WTC11 (cell line): ENCODE data around the gene DIAPH1. TPM values are rescaled to one million over a fixed set of nuclear protein-coding genes. Genes with fewer than 3 reads are reported as not detected.

Source experiments
- ATAC-seq: fragments of 200-7000 bp; cut with Tn5 transposase; 2 replicates; pipeline ENCODE4 v1.10.0; 2021; ENCODE audit warnings: mild to moderate bottlenecking, moderate library complexity
- CTCF ChIA-PET: fragments of 300-600 bp; sonication (Branson Sonifier 250); formaldehyde crosslinking; loops from one replicate; lab custom pipeline; 2021; ENCODE audit warnings: antibody characterized with exemption; lab: Charles Lee
- POLR2A ChIA-PET: fragments of 350-600 bp; sonication (Branson Sonifier 250); formaldehyde crosslinking; loops from one replicate; lab custom pipeline; 2021; ENCODE audit warnings: antibody characterized with exemption; lab: Charles Lee
- DNase-seq: peaks from one replicate; pipeline ENCODE4 v3.0.0; 2021; ENCODE audit warnings: low spot score
- H3K27ac Mint-ChIP-seq: 2 replicates; pipeline ENCODE4 v1.8.0; 2021; ENCODE audit warnings: mixed read lengths
- H3K27me3 Mint-ChIP-seq: 2 replicates; pipeline ENCODE4 v1.8.0; 2021; ENCODE audit warnings: low read depth, mild to moderate bottlenecking, moderate library complexity, mixed read lengths
- H3K36me3 Mint-ChIP-seq: 2 replicates; pipeline ENCODE4 v1.8.0; 2021; ENCODE audit warnings: mixed read lengths
- H3K4me1 Mint-ChIP-seq: 2 replicates; pipeline ENCODE4 v1.8.0; 2022; ENCODE audit warnings: mixed read lengths
- H3K4me3 Mint-ChIP-seq: 2 replicates; pipeline ENCODE4 v1.8.0; 2021; ENCODE audit warnings: mild to moderate bottlenecking, moderate library complexity, mixed read lengths
- H3K9me3 Mint-ChIP-seq: 2 replicates; pipeline ENCODE4 v1.8.0; 2021; ENCODE audit warnings: mixed read lengths
- ATF1 ChIP-seq: sonication (generic); formaldehyde crosslinking; IDR thresholded peaks from 2 replicates; pipeline ENCODE4 v1.8.1; 2023; ENCODE audit warnings: mild to moderate bottlenecking, moderate library complexity, missing genetic modification reagents
- ATF3 ChIP-seq: sonication (generic); formaldehyde crosslinking; conservative IDR thresholded peaks from 2 replicates; pipeline ENCODE4 v1.8.1; 2022; ENCODE audit warnings: mild to moderate bottlenecking, missing genetic modification reagents
- CBFB ChIP-seq: sonication (generic); formaldehyde crosslinking; IDR thresholded peaks from 2 replicates; pipeline ENCODE4 v1.8.1; 2022; ENCODE audit warnings: mild to moderate bottlenecking, low read depth, missing genetic modification reagents
- ELF4 ChIP-seq: sonication (generic); formaldehyde crosslinking; IDR thresholded peaks from 2 replicates; pipeline ENCODE4 v1.8.1; 2022; ENCODE audit warnings: low read depth, mild to moderate bottlenecking, moderate library complexity, missing genetic modification reagents
- FOXJ3 ChIP-seq: sonication (generic); formaldehyde crosslinking; IDR thresholded peaks from 2 replicates; pipeline ENCODE4 v1.9.0; 2021; ENCODE audit warnings: missing genetic modification reagents, mild to moderate bottlenecking, borderline replicate concordance
- FOXP1 ChIP-seq: sonication (generic); formaldehyde crosslinking; IDR thresholded peaks from 2 replicates; pipeline ENCODE4 v1.8.0; 2022; ENCODE audit warnings: missing genetic modification reagents, mild to moderate bottlenecking, moderate library complexity, borderline replicate concordance
- IRF2 ChIP-seq: sonication (generic); formaldehyde crosslinking; IDR thresholded peaks from 2 replicates; pipeline ENCODE4 v1.8.0; 2022; ENCODE audit warnings: low read depth, missing genetic modification reagents, borderline replicate concordance
- JUN ChIP-seq: sonication (generic); formaldehyde crosslinking; IDR thresholded peaks from 2 replicates; pipeline ENCODE4 v1.8.0; 2023; ENCODE audit warnings: mild to moderate bottlenecking, missing genetic modification reagents
- MXD4 ChIP-seq: fragments of 250-450 bp; sonication (Bioruptor Pico); IDR thresholded peaks from 2 replicates; pipeline ENCODE4 v1.8.0; 2021; ENCODE audit warnings: mild to moderate bottlenecking, moderate library complexity, borderline replicate concordance
- MYBL2 ChIP-seq: sonication (generic); formaldehyde crosslinking; IDR thresholded peaks from 2 replicates; pipeline ENCODE4 v1.8.1; 2023; ENCODE audit warnings: mild to moderate bottlenecking, moderate library complexity, missing genetic modification reagents
- NFATC4 ChIP-seq: fragments of 250-450 bp; sonication (Bioruptor Pico); IDR thresholded peaks from 2 replicates; pipeline ENCODE4 v1.9.0; 2021; ENCODE audit warnings: mild to moderate bottlenecking
- NR3C1 ChIP-seq: sonication (generic); formaldehyde crosslinking; conservative IDR thresholded peaks from 2 replicates; pipeline ENCODE4 v1.8.1; 2023; ENCODE audit warnings: low read depth, mild to moderate bottlenecking, missing genetic modification reagents
- SMAD3 ChIP-seq: sonication (generic); formaldehyde crosslinking; IDR thresholded peaks from 2 replicates; pipeline ENCODE4 v1.8.0; 2022; ENCODE audit warnings: missing genetic modification reagents, mild to moderate bottlenecking, borderline replicate concordance
- SOX15 ChIP-seq: fragments of 250-450 bp; sonication (Bioruptor Pico); IDR thresholded peaks from 2 replicates; pipeline ENCODE4 v1.9.0; 2021; ENCODE audit warnings: mild to moderate bottlenecking
- TCF7 ChIP-seq: sonication (generic); formaldehyde crosslinking; IDR thresholded peaks from 2 replicates; pipeline ENCODE4 v1.8.0; 2022; ENCODE audit warnings: mild to moderate bottlenecking, low read depth, missing genetic modification reagents, moderate library complexity
- TEAD4 ChIP-seq: sonication (generic); formaldehyde crosslinking; IDR thresholded peaks from 2 replicates; pipeline ENCODE4 v1.8.0; 2022; ENCODE audit warnings: mild to moderate bottlenecking, missing genetic modification reagents
- TP53 ChIP-seq: sonication (generic); formaldehyde crosslinking; IDR thresholded peaks from 2 replicates; pipeline ENCODE4 v1.8.1; 2023; ENCODE audit warnings: mild to moderate bottlenecking, missing genetic modification reagents
- ZBTB21 ChIP-seq: sonication (generic); formaldehyde crosslinking; IDR thresholded peaks from 2 replicates; pipeline ENCODE4 v1.8.1; 2023; ENCODE audit warnings: mild to moderate bottlenecking, missing genetic modification reagents, borderline replicate concordance
- ZNF121 ChIP-seq: sonication (generic); formaldehyde crosslinking; IDR thresholded peaks from 2 replicates; pipeline ENCODE4 v1.8.0; 2023; ENCODE audit warnings: missing genetic modification reagents
- ZNF219 ChIP-seq: sonication (generic); formaldehyde crosslinking; IDR thresholded peaks from 2 replicates; pipeline ENCODE4 v1.8.0; 2023; ENCODE audit warnings: missing genetic modification reagents, mild to moderate bottlenecking, borderline replicate concordance
- ZNF232 ChIP-seq: sonication (generic); formaldehyde crosslinking; IDR thresholded peaks from 2 replicates; pipeline ENCODE4 v1.8.0; 2022; ENCODE audit warnings: mild to moderate bottlenecking, missing genetic modification reagents
- ZNF423 ChIP-seq: fragments of 250-450 bp; sonication (Bioruptor Pico); IDR thresholded peaks from 2 replicates; pipeline ENCODE4 v2.1.2; 2022; ENCODE audit warnings: mild to moderate bottlenecking, moderate library complexity
- ZNF532 ChIP-seq: fragments of 250-450 bp; sonication (Bioruptor Pico); IDR thresholded peaks from 2 replicates; pipeline ENCODE4 v1.9.0; 2021; ENCODE audit warnings: mild to moderate bottlenecking, borderline replicate concordance
- total RNA-seq: library from RNA; stranded (reverse); gene quantifications from 3 replicates; pipeline ENCODE4 v1.2.3, GENCODE V29; 2021
- TF ChIP-seq, protein P1 (sequence below): sonication (generic); formaldehyde crosslinking; IDR thresholded peaks from 2 replicates; pipeline ENCODE4 v1.8.1; 2022; ENCODE audit warnings: low read depth, mild to moderate bottlenecking, moderate library complexity, missing genetic modification reagents, borderline replicate concordance
- TF ChIP-seq, protein P2 (sequence below): sonication (generic); formaldehyde crosslinking; IDR thresholded peaks from 2 replicates; pipeline ENCODE4 v1.8.0; 2022; ENCODE audit warnings: missing genetic modification reagents

Gene DIAPH1
- total RNA-seq, 1 experiment from 2014 or later, result 109 TPM

- no peak for TF ChIP-seq ZNF232 (CRISPR knock-in tag)
- no peak for TF ChIP-seq ELF4 (CRISPR knock-in tag)
- TF ChIP-seq SMAD3 (CRISPR knock-in tag), result no peak
- TF ChIP-seq ZNF423 (CRISPR knock-in tag), result no peak
- TF ChIP-seq MXD4, result no peak
- no peak for TF ChIP-seq CBFB (CRISPR knock-in tag)
These were observed 100.2 kb downstream of the DIAPH1 start (continued) for GRCh38 chr5:141518618-141519015.

DNA sequence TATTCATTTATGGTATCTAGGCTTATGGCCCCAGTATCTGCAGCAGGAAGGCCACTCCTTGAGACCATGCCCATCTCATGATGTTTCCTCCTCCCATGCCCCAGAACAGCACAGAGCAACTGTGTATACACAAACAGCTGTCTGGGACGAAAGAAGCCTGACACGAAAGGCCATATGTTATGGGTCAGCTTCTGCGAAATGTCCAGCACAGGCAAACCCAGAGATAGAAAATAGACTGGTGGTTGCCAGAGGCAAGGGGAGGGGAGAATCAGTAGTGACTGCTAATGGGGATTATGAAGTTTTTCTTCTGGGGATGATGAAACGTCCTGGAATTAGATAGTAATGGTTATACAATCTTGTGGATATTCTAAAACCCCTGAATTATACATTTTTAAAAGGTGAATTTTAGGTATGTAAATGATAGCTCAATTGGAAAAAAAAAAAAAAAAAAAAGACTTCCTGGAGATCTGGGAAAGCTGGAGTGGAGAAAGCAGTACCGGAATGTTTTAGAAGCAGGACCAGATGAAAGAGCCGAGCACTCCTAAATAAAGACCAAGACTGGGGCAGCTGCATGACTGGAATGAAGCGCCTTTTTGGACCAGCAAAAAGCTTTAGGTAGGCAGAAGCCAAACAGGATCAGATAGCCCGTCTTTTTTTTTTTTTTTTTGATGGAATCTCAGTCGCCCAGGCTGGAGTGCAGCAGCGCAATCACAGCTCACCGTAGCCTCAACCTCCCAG lies 100.8 kb downstream of the DIAPH1 start:
- TF ChIP-seq ZNF121 (CRISPR knock-in tag) (no peak), SOX15 (CRISPR knock-in tag) (no peak), JUN (CRISPR knock-in tag) (no peak), TEAD4 (no peak), MYBL2 (CRISPR knock-in tag) (no peak)
- TF ChIP-seq, protein P1, sequence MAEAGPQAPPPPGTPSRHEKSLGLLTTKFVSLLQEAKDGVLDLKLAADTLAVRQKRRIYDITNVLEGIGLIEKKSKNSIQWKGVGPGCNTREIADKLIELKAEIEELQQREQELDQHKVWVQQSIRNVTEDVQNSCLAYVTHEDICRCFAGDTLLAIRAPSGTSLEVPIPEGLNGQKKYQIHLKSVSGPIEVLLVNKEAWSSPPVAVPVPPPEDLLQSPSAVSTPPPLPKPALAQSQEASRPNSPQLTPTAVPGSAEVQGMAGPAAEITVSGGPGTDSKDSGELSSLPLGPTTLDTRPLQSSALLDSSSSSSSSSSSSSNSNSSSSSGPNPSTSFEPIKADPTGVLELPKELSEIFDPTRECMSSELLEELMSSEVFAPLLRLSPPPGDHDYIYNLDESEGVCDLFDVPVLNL (CRISPR knock-in tag), result no peak
- POLR2A ChIA-PET, result interaction anchor here (0.7 kb wide), 1 partner anchor 162 kb away, joined by 3 read pairs; no protein-coding TSS in a partner anchor
- Mint-ChIP-seq H3K4me1 (peaks cover 34% of the 10 kb centered on the region), H3K36me3 (peaks cover 48% of the 10 kb centered on the region), H3K9me3 (no peaks in the 10 kb centered on the region), H3K27ac (no peak overlapping the region; the same call in 1 of the 2 replicates), H3K4me3 (no peak overlapping the region), H3K27me3 (no peaks in the 10 kb centered on the region)
- ATAC-seq, result no peak
- CTCF ChIA-PET, result interaction anchor here (0.8 to 0.9 kb wide), 2 partner anchors 46 to 105 kb away, joined by 3 read pairs; partner anchors contain the start of gene PCDHGA10
- DNase-seq, result no peak

GRCh38 chr5:141517312-141517711 lies 101.5 kb downstream of the DIAPH1 start:
- H3K27me3 Mint-ChIP-seq, result no peaks in the 10 kb centered on the region
- H3K4me3 Mint-ChIP-seq, result no peak overlapping the region
- CTCF ChIA-PET, result interaction anchor here (4.4 to 10.5 kb wide), 6 partner anchors 40 to 294 kb away, joined by 40 to 131 read pairs (median 78); partner anchors contain the start of genes PCDHB14, PCDHGA10, PCDHGA11 and PCDHGB7
- DNase-seq, result no peak
- POLR2A ChIA-PET, result no interaction called here
- ATAC-seq, result no peak
- H3K4me1 Mint-ChIP-seq, result peaks cover 34% of the 10 kb centered on the region
- no peaks in the 10 kb centered on the region for H3K9me3 Mint-ChIP-seq
- H3K27ac Mint-ChIP-seq, result no peak overlapping the region
- peaks cover 48% of the 10 kb centered on the region for H3K36me3 Mint-ChIP-seq
- TF ChIP-seq NR3C1 (CRISPR knock-in tag) (no peak), FOXJ3 (CRISPR knock-in tag) (no peak), TP53 (CRISPR knock-in tag) (no peak), ZNF532 (no peak), ATF3 (CRISPR knock-in tag) (no peak), ZNF232 (CRISPR knock-in tag) (no peak), IRF2 (no peak), TCF7 (CRISPR knock-in tag) (no peak), NFATC4 (CRISPR knock-in tag) (no peak), FOXP1 (CRISPR knock-in tag) (no peak), CBFB (CRISPR knock-in tag) (no peak), ZBTB21 (CRISPR knock-in tag) (no peak), ATF1 (CRISPR knock-in tag) (no peak), ZNF219 (no peak)
- TF ChIP-seq, protein P2, sequence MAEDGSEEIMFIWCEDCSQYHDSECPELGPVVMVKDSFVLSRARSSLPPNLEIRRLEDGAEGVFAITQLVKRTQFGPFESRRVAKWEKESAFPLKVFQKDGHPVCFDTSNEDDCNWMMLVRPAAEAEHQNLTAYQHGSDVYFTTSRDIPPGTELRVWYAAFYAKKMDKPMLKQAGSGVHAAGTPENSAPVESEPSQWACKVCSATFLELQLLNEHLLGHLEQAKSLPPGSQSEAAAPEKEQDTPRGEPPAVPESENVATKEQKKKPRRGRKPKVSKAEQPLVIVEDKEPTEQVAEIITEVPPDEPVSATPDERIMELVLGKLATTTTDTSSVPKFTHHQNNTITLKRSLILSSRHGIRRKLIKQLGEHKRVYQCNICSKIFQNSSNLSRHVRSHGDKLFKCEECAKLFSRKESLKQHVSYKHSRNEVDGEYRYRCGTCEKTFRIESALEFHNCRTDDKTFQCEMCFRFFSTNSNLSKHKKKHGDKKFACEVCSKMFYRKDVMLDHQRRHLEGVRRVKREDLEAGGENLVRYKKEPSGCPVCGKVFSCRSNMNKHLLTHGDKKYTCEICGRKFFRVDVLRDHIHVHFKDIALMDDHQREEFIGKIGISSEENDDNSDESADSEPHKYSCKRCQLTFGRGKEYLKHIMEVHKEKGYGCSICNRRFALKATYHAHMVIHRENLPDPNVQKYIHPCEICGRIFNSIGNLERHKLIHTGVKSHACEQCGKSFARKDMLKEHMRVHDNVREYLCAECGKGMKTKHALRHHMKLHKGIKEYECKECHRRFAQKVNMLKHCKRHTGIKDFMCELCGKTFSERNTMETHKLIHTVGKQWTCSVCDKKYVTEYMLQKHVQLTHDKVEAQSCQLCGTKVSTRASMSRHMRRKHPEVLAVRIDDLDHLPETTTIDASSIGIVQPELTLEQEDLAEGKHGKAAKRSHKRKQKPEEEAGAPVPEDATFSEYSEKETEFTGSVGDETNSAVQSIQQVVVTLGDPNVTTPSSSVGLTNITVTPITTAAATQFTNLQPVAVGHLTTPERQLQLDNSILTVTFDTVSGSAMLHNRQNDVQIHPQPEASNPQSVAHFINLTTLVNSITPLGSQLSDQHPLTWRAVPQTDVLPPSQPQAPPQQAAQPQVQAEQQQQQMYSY, result no peak
